Retinal pigment epithelial cell (primary cell): ENCODE data around the gene LPP.
A peak's percentile ranks its signal among the peaks of the same experiment; 100 is the strongest.

Source experiments
- DNase-seq: peaks from one replicate; pipeline ENCODE4 v3.0.0-alpha.2; 2010; ENCODE audit warnings: low read depth
- H3K4me3 ChIP-seq: 2 replicates; pipeline ENCODE4 v1.5.1; 2011; ENCODE audit warnings: mild to moderate bottlenecking, low read length, control low read depth, moderate library complexity
- CTCF ChIP-seq: conservative IDR thresholded peaks from 2 replicates; pipeline ENCODE4 v1.5.1; 2011; ENCODE audit warnings: low read depth, low read length, control low read depth, inconsistent platforms

LPP gene

GRCh38 chr3:188352196-188352927 is 198.4 kb downstream of the LPP start:
- DNase-seq, result no peak
- TF ChIP-seq CTCF, result no peak
- H3K4me3 ChIP-seq, result no peak overlapping the region

- DNase-seq, result no peak
- no peak overlapping the region for H3K4me3 ChIP-seq
- no peak for TF ChIP-seq CTCF
These were observed 199.5 kb downstream of the LPP start for GRCh38 chr3:188353426-188353825.

- DNase-seq, result no peak
- no peak for TF ChIP-seq CTCF
- no peak overlapping the region for H3K4me3 ChIP-seq
These were observed 205.0 kb downstream of the LPP start for GRCh38 chr3:188358787-188359493.

GRCh38 chr3:188360364-188360881 is 206.5 kb downstream of the LPP start:
- no peak overlapping the region for H3K4me3 ChIP-seq
- no peak for DNase-seq
- TF ChIP-seq CTCF, result no peak

- DNase-seq, result no peak
- TF ChIP-seq CTCF, result no peak
- H3K4me3 ChIP-seq, result no peak overlapping the region
These were observed 207.9 kb downstream of the LPP start for GRCh38 chr3:188361888-188362287.

- peak; percentile 18 for TF ChIP-seq CTCF
- no peak overlapping the region for H3K4me3 ChIP-seq
- DNase-seq, result no peak
These were observed 208.5 kb downstream of the LPP start for GRCh38 chr3:188362405-188362831.
